GOT3 (cell line): ENCODE results near the gene ADAMTSL5.
"Not testable (repeated sequence)": the region's sequence is repeated elsewhere in the genome, so short reads cannot be mapped to it uniquely, and the experiment has no call there.

ENCODE experiments used
- DNase-seq: peaks from one replicate; lab custom pipeline; 2025; ENCODE audit warnings: mixed read lengths; lab: John Stamatoyannopoulos, UW

The ADAMTSL5 gene

GRCh38 chr19:1530856-1531255, 18.0 kb upstream of the ADAMTSL5 start:
- DNase-seq, result not testable (repeated sequence)

- DNase-seq, result no peak
These were observed 16.6 kb upstream of the ADAMTSL5 start for GRCh38 chr19:1529430-1529816.

GRCh38 chr19:1528596-1529429, 16.0 kb upstream of the ADAMTSL5 start:
- no peak for DNase-seq

- no peak for DNase-seq
These were observed 15.0 kb upstream of the ADAMTSL5 start for GRCh38 chr19:1527650-1528309.

GRCh38 chr19:1526979-1527649, 14.3 kb upstream of the ADAMTSL5 start:
- DNase-seq, result no peak

- no peak for DNase-seq
These were observed 13.4 kb upstream of the ADAMTSL5 start for GRCh38 chr19:1526066-1526778.

- no peak for DNase-seq
These were observed 12.5 kb upstream of the ADAMTSL5 start for GRCh38 chr19:1525343-1525742.

GRCh38 chr19:1524972-1525325, 12.1 kb upstream of the ADAMTSL5 start:
- DNase-seq, result no peak

GRCh38 chr19:1524287-1524971, 11.6 kb upstream of the ADAMTSL5 start:
- no peak for DNase-seq

- DNase-seq, result no peak
These were observed 10.8 kb upstream of the ADAMTSL5 start, which contains the start of gene PLK5 for GRCh38 chr19:1523412-1524286. TSS of gene PLK5 (plus strand) at chr19:1524077. CDS start at chr19:1526997, 2,920 bp downstream.

- DNase-seq, result no peak
These were observed 10.0 kb upstream of the ADAMTSL5 start for GRCh38 chr19:1522838-1523237.

GRCh38 chr19:1522061-1522460, 9.2 kb upstream of the ADAMTSL5 start:
- DNase-seq, result no peak

GRCh38 chr19:1521636-1522035, 8.8 kb upstream of the ADAMTSL5 start:
- no peak for DNase-seq

- DNase-seq, result no peak
These were observed 7.5 kb upstream of the ADAMTSL5 start for GRCh38 chr19:1520203-1520780.

- DNase-seq, result not testable (repeated sequence)
These were observed 7.0 kb upstream of the ADAMTSL5 start for GRCh38 chr19:1519802-1520201.

GRCh38 chr19:1518471-1518870, 5.7 kb upstream of the ADAMTSL5 start:
- DNase-seq, result no peak

- no peak for DNase-seq
These were observed 3.6 kb upstream of the ADAMTSL5 start for GRCh38 chr19:1516395-1516753.

GRCh38 chr19:1514986-1515721, 2.3 kb upstream of the ADAMTSL5 start:
- DNase-seq, result no peak

- DNase-seq, result no peak
These were observed 1.5 kb upstream of the ADAMTSL5 start for GRCh38 chr19:1514295-1514661.
